ENCODE data around the gene PAK5.
A peak's percentile ranks its signal among the peaks of the same experiment; 100 is the strongest.

Gene PAK5

DNA sequence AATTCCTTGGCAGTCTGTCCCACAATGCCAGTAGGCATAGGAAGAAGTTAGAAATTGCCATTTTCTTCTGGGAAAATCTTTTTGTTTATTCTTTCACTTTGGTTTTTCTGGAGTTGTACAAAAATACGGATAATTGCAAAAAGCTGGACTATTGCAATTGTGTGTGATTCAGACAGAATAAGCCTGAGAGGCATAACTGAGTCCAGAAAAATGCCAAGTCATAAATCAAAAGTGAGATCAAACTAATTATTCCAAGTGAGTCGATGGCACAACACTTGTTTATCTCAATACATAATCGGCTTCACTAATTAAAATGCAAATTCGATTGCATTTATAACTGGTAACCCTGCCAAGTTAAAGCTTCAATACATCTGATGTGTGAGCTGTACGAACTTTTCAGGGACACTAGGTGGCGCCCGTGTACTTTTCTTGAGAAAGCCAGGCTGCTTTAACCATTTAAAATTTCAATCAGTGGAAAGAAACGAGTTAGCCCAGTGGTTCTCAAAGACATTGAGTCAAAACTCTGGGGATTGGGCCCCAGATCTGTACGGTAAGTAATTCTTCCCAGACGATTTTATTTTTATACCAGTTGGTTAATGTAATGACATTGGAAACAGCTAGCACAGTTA lies 221.9 kb downstream of the PAK5 start:
- DNase-seq = peak; percentile 83
- peaks cover 26% of the 10 kb centered on the region for H3F3A ChIP-seq (ENCODE audit: insufficient read depth, low read length)
- no peaks in the 10 kb centered on the region for H3K79me2 ChIP-seq (ENCODE audit: low read length)
- H3K4me2 ChIP-seq (ENCODE audit: low read depth, low read length) = peak overlapping the region; percentile 96
- peak overlapping the region; percentile 87 for H3K27ac ChIP-seq (ENCODE audit: low read length)
- no peaks in the 10 kb centered on the region for H4K20me1 ChIP-seq (ENCODE audit: insufficient read depth, low read length)
- H2AFZ ChIP-seq (ENCODE audit: low read length) = no peak overlapping the region
- H3K27me3 ChIP-seq (replicated peaks; ENCODE audit: insufficient read depth, low read length) = no peaks in the 10 kb centered on the region
- TF ChIP-seq, protein P1, sequence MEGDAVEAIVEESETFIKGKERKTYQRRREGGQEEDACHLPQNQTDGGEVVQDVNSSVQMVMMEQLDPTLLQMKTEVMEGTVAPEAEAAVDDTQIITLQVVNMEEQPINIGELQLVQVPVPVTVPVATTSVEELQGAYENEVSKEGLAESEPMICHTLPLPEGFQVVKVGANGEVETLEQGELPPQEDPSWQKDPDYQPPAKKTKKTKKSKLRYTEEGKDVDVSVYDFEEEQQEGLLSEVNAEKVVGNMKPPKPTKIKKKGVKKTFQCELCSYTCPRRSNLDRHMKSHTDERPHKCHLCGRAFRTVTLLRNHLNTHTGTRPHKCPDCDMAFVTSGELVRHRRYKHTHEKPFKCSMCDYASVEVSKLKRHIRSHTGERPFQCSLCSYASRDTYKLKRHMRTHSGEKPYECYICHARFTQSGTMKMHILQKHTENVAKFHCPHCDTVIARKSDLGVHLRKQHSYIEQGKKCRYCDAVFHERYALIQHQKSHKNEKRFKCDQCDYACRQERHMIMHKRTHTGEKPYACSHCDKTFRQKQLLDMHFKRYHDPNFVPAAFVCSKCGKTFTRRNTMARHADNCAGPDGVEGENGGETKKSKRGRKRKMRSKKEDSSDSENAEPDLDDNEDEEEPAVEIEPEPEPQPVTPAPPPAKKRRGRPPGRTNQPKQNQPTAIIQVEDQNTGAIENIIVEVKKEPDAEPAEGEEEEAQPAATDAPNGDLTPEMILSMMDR (IDR thresholded peaks at IDR 0.05; ENCODE audit: low read length) = peak; percentile 88
- TF ChIP-seq EZH2 (optimal IDR thresholded peaks at IDR 0.05; ENCODE audit: low read depth, low read length) = no peak
- TF ChIP-seq EZH2phosphoT487 (IDR thresholded peaks at IDR 0.05; ENCODE audit: low read length) = no peak
- peak overlapping the region; percentile 47 for H3K4me3 ChIP-seq (ENCODE audit: low read length)
- peaks cover 23% of the 10 kb centered on the region for H3K4me1 ChIP-seq (ENCODE audit: low read length)
- no peaks in the 10 kb centered on the region for H3K36me3 ChIP-seq (replicated peaks; ENCODE audit: insufficient read depth, low read length)
- H3K9me3 ChIP-seq (replicated peaks; ENCODE audit: insufficient read depth, low read length) = no peaks in the 10 kb centered on the region
- H3K9me2 ChIP-seq (replicated peaks; ENCODE audit: insufficient read depth, low read length) = no peaks in the 10 kb centered on the region
- H3K9ac ChIP-seq (ENCODE audit: low read length) = peak overlapping the region; percentile 56

DNA sequence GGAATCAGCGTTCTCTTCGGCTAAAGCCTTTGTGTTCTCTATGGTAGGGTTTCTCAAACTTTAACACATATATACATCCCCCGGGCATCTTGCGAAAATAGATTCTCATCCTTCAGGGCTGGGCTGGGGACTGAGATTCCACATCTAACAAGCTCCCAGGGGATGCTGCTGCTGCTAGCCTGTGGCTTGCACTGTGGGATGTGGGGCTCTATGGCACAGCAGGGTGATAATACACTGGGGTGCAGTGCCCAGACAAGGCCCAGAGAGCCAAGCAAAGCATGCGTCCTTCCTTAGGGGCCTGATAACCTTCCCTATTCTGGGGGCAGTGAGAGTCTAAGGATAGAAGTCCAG lies 222.4 kb downstream of the PAK5 start:
- Histone ChIP-seq H3K36me3 (replicated peaks; ENCODE audit: insufficient read depth, low read length) (no peaks in the 10 kb centered on the region), H3K9ac (ENCODE audit: low read length) (peak overlapping the region; percentile 56), H4K20me1 (ENCODE audit: insufficient read depth, low read length) (no peaks in the 10 kb centered on the region), H3K27me3 (replicated peaks; ENCODE audit: insufficient read depth, low read length) (no peaks in the 10 kb centered on the region), H3K79me2 (ENCODE audit: low read length) (no peaks in the 10 kb centered on the region), H3K4me2 (ENCODE audit: low read depth, low read length) (peak overlapping the region; percentile 96), H3K9me3 (replicated peaks; ENCODE audit: insufficient read depth, low read length) (no peaks in the 10 kb centered on the region), H2AFZ (ENCODE audit: low read length) (peak overlapping the region; percentile 36), H3F3A (ENCODE audit: insufficient read depth, low read length) (peaks cover 26% of the 10 kb centered on the region), H3K4me3 (ENCODE audit: low read length) (peak overlapping the region; percentile 47), H3K27ac (ENCODE audit: low read length) (peak overlapping the region; percentile 87), H3K9me2 (replicated peaks; ENCODE audit: insufficient read depth, low read length) (no peaks in the 10 kb centered on the region), H3K4me1 (ENCODE audit: low read length) (peaks cover 23% of the 10 kb centered on the region)
- no peak for DNase-seq
- TF ChIP-seq, protein P1 (IDR thresholded peaks at IDR 0.05; ENCODE audit: low read length) = no peak
- TF ChIP-seq EZH2phosphoT487 (IDR thresholded peaks at IDR 0.05; ENCODE audit: low read length) (no peak), EZH2 (optimal IDR thresholded peaks at IDR 0.05; ENCODE audit: low read depth, low read length) (no peak)

DNA sequence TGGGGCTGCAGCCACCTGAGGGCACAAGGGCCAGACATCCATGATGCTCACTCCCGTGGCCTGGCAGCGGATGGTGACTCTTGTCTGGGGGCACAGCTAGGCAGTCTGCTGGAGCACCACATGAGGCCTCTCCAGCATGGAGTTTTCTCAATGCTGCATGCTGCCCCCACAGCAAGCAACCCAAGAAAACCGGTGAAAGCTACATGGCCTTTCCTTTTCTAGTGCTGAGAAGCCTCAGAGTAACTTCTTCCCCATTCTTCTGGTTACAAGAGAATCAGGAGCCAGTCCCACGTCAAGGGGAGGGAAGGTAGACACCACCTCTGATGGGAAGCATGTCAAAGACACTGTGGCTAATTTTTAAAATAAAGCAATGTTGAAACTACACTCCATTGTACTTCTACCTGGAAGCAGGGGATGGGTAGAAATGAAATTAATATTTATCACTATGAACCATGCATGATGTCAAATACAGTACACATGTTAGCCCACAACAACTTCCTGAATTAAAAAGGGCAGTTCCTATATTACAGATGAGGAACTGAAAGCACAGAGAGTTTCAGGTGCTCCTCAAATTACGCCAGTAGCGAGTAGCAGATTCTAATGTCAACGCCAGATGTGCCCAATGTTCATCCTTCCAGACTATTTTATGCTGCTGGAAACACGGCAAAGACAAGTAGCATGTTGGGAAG lies 223.0 kb downstream of the PAK5 start:
- peak overlapping the region; percentile 47 for H3K4me3 ChIP-seq (ENCODE audit: low read length)
- DNase-seq = peak; percentile 92
- peak overlapping the region; percentile 36 for H2AFZ ChIP-seq (ENCODE audit: low read length)
- H3K4me2 ChIP-seq (ENCODE audit: low read depth, low read length) = peak overlapping the region; percentile 96
- H3K36me3 ChIP-seq (replicated peaks; ENCODE audit: insufficient read depth, low read length) = no peaks in the 10 kb centered on the region
- no peaks in the 10 kb centered on the region for H3K27me3 ChIP-seq (replicated peaks; ENCODE audit: insufficient read depth, low read length)
- TF ChIP-seq, protein P1 (IDR thresholded peaks at IDR 0.05; ENCODE audit: low read length) = no peak
- TF ChIP-seq EZH2 (optimal IDR thresholded peaks at IDR 0.05; ENCODE audit: low read depth, low read length) (no peak), EZH2phosphoT487 (IDR thresholded peaks at IDR 0.05; ENCODE audit: low read length) (no peak)
- no peaks in the 10 kb centered on the region for H3K9me2 ChIP-seq (replicated peaks; ENCODE audit: insufficient read depth, low read length)
- H3K79me2 ChIP-seq (ENCODE audit: low read length) = no peaks in the 10 kb centered on the region
- H4K20me1 ChIP-seq (ENCODE audit: insufficient read depth, low read length) = no peaks in the 10 kb centered on the region
- peaks cover 26% of the 10 kb centered on the region for H3F3A ChIP-seq (ENCODE audit: insufficient read depth, low read length)
- H3K27ac ChIP-seq (ENCODE audit: low read length) = peak overlapping the region; percentile 87
- H3K9me3 ChIP-seq (replicated peaks; ENCODE audit: insufficient read depth, low read length) = no peaks in the 10 kb centered on the region
- peak overlapping the region; percentile 56 for H3K9ac ChIP-seq (ENCODE audit: low read length)
- peaks cover 23% of the 10 kb centered on the region for H3K4me1 ChIP-seq (ENCODE audit: low read length)
